Erythroblast (primary cell): ENCODE measurements around the gene IL21.
A peak's percentile ranks its signal among the peaks of the same experiment; 100 is the strongest.
"Not testable (repeated sequence)": the region's sequence is repeated elsewhere in the genome, so short reads cannot be mapped to it uniquely, and the experiment has no call there.

Experiments
- DNase-seq, 2 experiments: peaks; one replicate each; lab custom pipeline; 2025; lab: John Stamatoyannopoulos, UW
- GATA1 ChIP-seq: IDR thresholded peaks from 2 replicates; pipeline ENCODE4 v1.6.1; 2011; ENCODE audit warnings: low read depth, mild to moderate bottlenecking, control low read depth, low read length, moderate library complexity
- POLR2A ChIP-seq: IDR thresholded peaks from 2 replicates; pipeline ENCODE4 v1.6.1; 2011; ENCODE audit warnings: mild to moderate bottlenecking, low read length

Gene IL21

GRCh38 chr4:122577808-122578781 is 42.8 kb downstream of the IL21 start:
- DNase-seq, result peak; percentile 25 to 56
- no peak for TF ChIP-seq POLR2A
- TF ChIP-seq GATA1, result no peak

- TF ChIP-seq GATA1 (no peak), POLR2A (no peak)
- DNase-seq, result no peak
Measured at GRCh38 chr4:122577189-122577553, 43.7 kb downstream of the IL21 start.

GRCh38 chr4:122576261-122577188 is 44.3 kb downstream of the IL21 start:
- TF ChIP-seq GATA1 (no peak), POLR2A (no peak)
- peak; percentile 23 to 54 for DNase-seq

DNA sequence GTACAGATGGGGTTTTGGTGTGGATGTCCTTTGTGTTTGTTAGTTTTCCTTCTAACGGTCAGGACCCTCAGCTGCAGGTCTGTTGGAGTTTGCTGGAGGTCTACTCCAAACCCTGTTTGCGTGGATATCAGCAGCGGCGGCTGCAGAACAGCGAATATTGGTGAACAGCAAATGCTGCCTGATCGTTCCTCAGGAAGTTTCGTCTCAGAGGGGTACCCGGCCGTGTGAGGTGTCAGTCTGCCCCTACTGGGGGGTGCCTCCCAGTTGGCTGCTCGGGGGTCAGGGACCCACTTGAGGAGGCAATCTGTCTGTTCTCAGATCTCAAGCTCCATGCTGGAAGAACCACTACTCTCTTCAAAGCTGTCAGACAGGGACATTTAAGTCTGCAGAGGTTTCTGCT is 46.5 kb downstream of the IL21 start:
- not testable (repeated sequence) for DNase-seq

DNA sequence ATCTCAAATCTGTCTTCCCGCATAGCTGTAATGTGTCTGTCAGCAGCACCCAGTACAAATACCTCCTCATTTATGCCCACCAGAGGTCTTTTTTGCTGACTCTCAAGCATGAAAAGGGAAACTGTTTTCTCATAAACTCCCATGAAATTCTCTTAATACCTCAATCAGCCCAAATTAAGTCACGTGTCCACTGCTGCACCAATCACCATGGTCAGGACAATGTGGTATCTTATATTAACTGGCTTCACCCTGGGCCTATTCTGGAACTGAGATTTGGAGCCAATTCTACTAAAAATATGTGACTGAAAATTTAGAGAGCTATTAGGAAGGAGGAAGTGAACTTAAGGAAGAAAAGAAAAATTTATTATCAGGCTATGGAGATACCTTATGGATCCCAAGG is 58.4 kb downstream of the IL21 start:
- no peak for DNase-seq
- no peak for TF ChIP-seq GATA1
- no peak for TF ChIP-seq POLR2A
